ENCODE results near the gene KIAA1217. TPM values are rescaled to one million over a fixed set of nuclear protein-coding genes. Genes with fewer than 3 reads are reported as not detected.

The KIAA1217 gene
- total RNA-seq, 1 experiment from 2014 or later: 18.6 TPM

GRCh38 chr10:24339387-24339786 is 130.4 kb downstream of the KIAA1217 start:
- Histone ChIP-seq H3K14ac (ENCODE audit: insufficient read depth, low read length) (no peak overlapping the region), H3T11ph (ENCODE audit: low read length) (no peak overlapping the region), H2AK5ac (ENCODE audit: insufficient read length, low read length) (no peak overlapping the region), H4K20me1 (ENCODE audit: control insufficient read depth, insufficient read depth, insufficient read length) (no peaks in the 10 kb centered on the region), H3K18ac (ENCODE audit: insufficient read length, low read depth, low read length) (no peak overlapping the region), H4K91ac (ENCODE audit: insufficient read length, low read depth, low read length) (no peak overlapping the region), H3K9ac (ENCODE audit: extremely low read depth, insufficient read length, low read length) (no peak overlapping the region), H3K27ac (ENCODE audit: insufficient read length, low read depth, low read length) (no peak overlapping the region), H2BK15ac (ENCODE audit: low read depth, low read length) (no peak overlapping the region), H3K56ac (ENCODE audit: insufficient read length, low read depth, low read length) (no peak overlapping the region), H2BK20ac (ENCODE audit: low read depth, low read length, poor library complexity, severe bottlenecking) (no peak overlapping the region), H3K79me2 (ENCODE audit: insufficient read depth, low read length) (no peaks in the 10 kb centered on the region), H3K4ac (ENCODE audit: low read depth, low read length) (no peak overlapping the region), H3K4me2 (ENCODE audit: insufficient read depth, insufficient read length, low read length) (no peak overlapping the region), H2BK120ac (ENCODE audit: low read depth, low read length, poor library complexity, severe bottlenecking) (no peak overlapping the region), H3K23ac (ENCODE audit: insufficient read length, low read depth, low read length) (no peak overlapping the region), H4K5ac (ENCODE audit: insufficient read length, low read depth, low read length) (no peak overlapping the region), H2BK5ac (ENCODE audit: insufficient read length, low read length) (no peak overlapping the region), H2BK12ac (ENCODE audit: insufficient read length, low read depth, low read length) (no peak overlapping the region), H3K9me3 (ENCODE audit: control insufficient read depth, low read depth, low read length) (no peaks in the 10 kb centered on the region), H3K23me2 (ENCODE audit: insufficient read length, low read depth, low read length, poor library complexity, severe bottlenecking) (no peaks in the 10 kb centered on the region), H3K79me1 (ENCODE audit: insufficient read depth, low read depth, low read length, poor library complexity, severe bottlenecking) (no peaks in the 10 kb centered on the region), H2AFZ (ENCODE audit: low read length) (no peak overlapping the region), H3K4me1 (ENCODE audit: insufficient read depth, low read length) (no peaks in the 10 kb centered on the region), H3K27me3 (ENCODE audit: insufficient read depth, low read length) (no peaks in the 10 kb centered on the region), H4K8ac (replicated peaks; ENCODE audit: insufficient read length, low read depth, low read length) (no peak overlapping the region)
- Mint-ChIP-seq H3K9me3 (no peaks in the 10 kb centered on the region), H3K4me1 (peaks cover 10 to 16% of the 10 kb centered on the region in 2 experiments), H3K27ac (no peak overlapping the region), H3K36me3 (ENCODE audit: insufficient read depth in 1 of 3, low read depth in 3 of 3) (no peaks in the 10 kb centered on the region), H3K4me3 (no peak overlapping the region), H3K27me3 (ENCODE audit: low read depth) (no peaks in the 10 kb centered on the region)
- no CpG with 5 or more reads among the region's 1 CpG for WGBS (ENCODE audit: extremely low coverage, insufficient read length, low lambda C conversion rate)
- no peak for DNase-seq
- TF ChIP-seq, protein P1, sequence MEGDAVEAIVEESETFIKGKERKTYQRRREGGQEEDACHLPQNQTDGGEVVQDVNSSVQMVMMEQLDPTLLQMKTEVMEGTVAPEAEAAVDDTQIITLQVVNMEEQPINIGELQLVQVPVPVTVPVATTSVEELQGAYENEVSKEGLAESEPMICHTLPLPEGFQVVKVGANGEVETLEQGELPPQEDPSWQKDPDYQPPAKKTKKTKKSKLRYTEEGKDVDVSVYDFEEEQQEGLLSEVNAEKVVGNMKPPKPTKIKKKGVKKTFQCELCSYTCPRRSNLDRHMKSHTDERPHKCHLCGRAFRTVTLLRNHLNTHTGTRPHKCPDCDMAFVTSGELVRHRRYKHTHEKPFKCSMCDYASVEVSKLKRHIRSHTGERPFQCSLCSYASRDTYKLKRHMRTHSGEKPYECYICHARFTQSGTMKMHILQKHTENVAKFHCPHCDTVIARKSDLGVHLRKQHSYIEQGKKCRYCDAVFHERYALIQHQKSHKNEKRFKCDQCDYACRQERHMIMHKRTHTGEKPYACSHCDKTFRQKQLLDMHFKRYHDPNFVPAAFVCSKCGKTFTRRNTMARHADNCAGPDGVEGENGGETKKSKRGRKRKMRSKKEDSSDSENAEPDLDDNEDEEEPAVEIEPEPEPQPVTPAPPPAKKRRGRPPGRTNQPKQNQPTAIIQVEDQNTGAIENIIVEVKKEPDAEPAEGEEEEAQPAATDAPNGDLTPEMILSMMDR (conservative IDR thresholded peaks at IDR 0.05): no peak

Data from H9 (cell line).